K562 (cell line): ENCODE results near the gene SLC26A1. TPM values are rescaled to one million over a fixed set of nuclear protein-coding genes. Genes with fewer than 3 reads are reported as not detected.
A peak's percentile ranks its signal among the peaks of the same experiment; 100 is the strongest.

Experiments
- ATAC-seq: fragments of 200-7000 bp; cut with Tn5 transposase; 3 replicates; pipeline ENCODE4 v1.9.1; 2020; ENCODE audit warnings: moderate library complexity
- BruUV-seq: library from RNA; stranded (reverse); fragments of 400-500 nt; replicated peaks from 2 replicates; lab custom pipeline; 2021; lab: Mats Ljungman, UMichigan
- CTCF ChIA-PET: fragments of 300-600 bp; formaldehyde crosslinking; extraction: SDS; loops from one replicate; lab custom pipeline; 2021; ENCODE audit warnings: low intra/inter-chr PET ratio; lab: Yijun Ruan, JAX
- POLR2A ChIA-PET: fragments of 300-600, 350-650 bp; sonication (Branson Sonifier 250); formaldehyde crosslinking; extraction: SDS; loops from one replicate; lab custom pipeline; 2021; ENCODE audit warnings: antibody characterized with exemption, inconsistent platforms; lab: Yijun Ruan, JAX
- DNase-seq, 4 experiments: peaks; one replicate each; pipeline versions ENCODE4 v3.0.0 to v3.0.0-alpha.2; 2011 to 2018; ENCODE audit warnings: low spot score in 3 of 4, mixed read lengths in 3 of 4; ENCODE audit errors: extremely low read depth in 1 of 4
- FAIRE-seq: peaks from 2 replicates; lab custom pipeline; 2011; peaks lifted over from hg19 to GRCh38; lab: Jason Lieb, UNC
- H2AFZ ChIP-seq: 2 replicates; pipeline ENCODE4 v1.6.0; 2011; ENCODE audit warnings: low read depth, low read length, control low read depth, inconsistent platforms
- H3K27ac ChIP-seq: fragments of 200-600 bp; 3 replicates; pipeline ENCODE4 v1.8.0; 2011; ENCODE audit warnings: low read depth, mild to moderate bottlenecking, control low read depth, inconsistent platforms, low read length, moderate library complexity, mixed read lengths; ENCODE audit errors: extremely low read depth
- H3K27me3 ChIP-seq, 2 experiments: fragments of 300-600 bp in 1 of 2; 2 replicates in 1 of 2; 3 replicates in 1 of 2; pipeline versions ENCODE4 v1.6.0 to v1.8.0; 2011; ENCODE audit warnings: inconsistent platforms in 2 of 2, low read length in 2 of 2, mild to moderate bottlenecking in 1 of 2, mixed read lengths in 1 of 2, moderate library complexity in 1 of 2; ENCODE audit not compliant: control insufficient read depth in 2 of 2, insufficient read depth in 2 of 2
- H3K36me3 ChIP-seq: fragments of 300-600 bp; 3 replicates; pipeline ENCODE4 v1.8.0; 2011; ENCODE audit warnings: mild to moderate bottlenecking, low read length, inconsistent platforms; ENCODE audit not compliant: control insufficient read depth, insufficient read depth
- H3K4me1 ChIP-seq, 2 experiments: fragments of 200-600 bp in 1 of 2; replicated peaks in 1 of 2; 2 replicates in 1 of 2; 3 replicates in 1 of 2; pipeline versions ENCODE4 v1.5.1 to v1.8.0; 2011; ENCODE audit warnings: inconsistent platforms in 2 of 2, low read length in 2 of 2, mild to moderate bottlenecking in 1 of 2, mixed read lengths in 1 of 2, moderate library complexity in 1 of 2; ENCODE audit not compliant: control insufficient read depth in 2 of 2, insufficient read depth in 2 of 2
- H3K4me2 ChIP-seq: 2 replicates; pipeline ENCODE4 v1.6.1; 2011; ENCODE audit warnings: low read length, control low read depth, inconsistent platforms, mixed read lengths; ENCODE audit not compliant: insufficient read depth
- H3K4me3 ChIP-seq: fragments of 200-600 bp; sonication (generic), shearing (Covaris generic); 2 replicates; pipeline ENCODE4 v1.5.1; 2016; ENCODE audit warnings: control low read depth, inconsistent platforms
- H3K79me2 ChIP-seq: fragments of 200-600 bp; 3 replicates; pipeline ENCODE4 v1.8.0; 2011; ENCODE audit warnings: low read length, inconsistent platforms; ENCODE audit not compliant: control insufficient read depth, insufficient read depth
- H3K9ac ChIP-seq, 2 experiments: 2 replicates each; pipeline versions ENCODE4 v1.6.0 to v1.6.1; 2011; ENCODE audit warnings: low read depth in 2 of 2, low read length in 2 of 2, control low read depth in 1 of 2, inconsistent platforms in 1 of 2, mild to moderate bottlenecking in 1 of 2, mixed read lengths in 1 of 2; ENCODE audit not compliant: insufficient read depth in 1 of 2
- H3K9me1 ChIP-seq: one replicate; pipeline ENCODE4 v1.6.0; 2011; ENCODE audit warnings: inconsistent platforms, mild to moderate bottlenecking, low read length, moderate library complexity; ENCODE audit not compliant: control insufficient read depth, insufficient read depth
- H3K9me3 ChIP-seq: replicated peaks from 2 replicates; pipeline ENCODE4 v1.5.1; 2011; ENCODE audit warnings: low read depth, low read length, inconsistent platforms; ENCODE audit not compliant: control insufficient read depth, insufficient read depth
- H4K20me1 ChIP-seq: replicated peaks from 2 replicates; pipeline ENCODE4 v1.6.1; 2011; ENCODE audit warnings: low read length, inconsistent platforms, mixed read lengths; ENCODE audit not compliant: control insufficient read depth, insufficient read depth
- BRF2 ChIP-seq: IDR thresholded peaks from 3 replicates; pipeline ENCODE4 v1.6.1; 2011; ENCODE audit warnings: borderline replicate concordance, mild to moderate bottlenecking; ENCODE audit not compliant: insufficient read length, insufficient read depth
- CXXC5 ChIP-seq: fragments of 250-450 bp; sonication (Bioruptor Pico); IDR thresholded peaks from 2 replicates; pipeline ENCODE4 v1.8.0; 2022; ENCODE audit warnings: inconsistent platforms, mild to moderate bottlenecking, moderate library complexity
- EGR1 ChIP-seq: fragments of 450-650 bp; conservative IDR thresholded peaks from 2 replicates; pipeline ENCODE4 v1.6.1; 2017; ENCODE audit warnings: mild to moderate bottlenecking
- MIER1 ChIP-seq: fragments of 450-650 bp; IDR thresholded peaks from 2 replicates; pipeline ENCODE4 v1.6.1; 2016; ENCODE audit warnings: antibody characterized with exemption, mild to moderate bottlenecking, low read depth
- MYNN ChIP-seq, 2 experiments: sonication (generic); formaldehyde crosslinking in 1 of 2; IDR thresholded peaks; 2 replicates each; pipeline versions ENCODE4 v1.5.0 to v1.6.1; 2016 to 2020; ENCODE audit warnings: antibody characterized with exemption in 1 of 2, missing genetic modification reagents in 1 of 2
- ZBTB9 ChIP-seq: fragments of 450-650 bp; formaldehyde crosslinking; IDR thresholded peaks from 2 replicates; pipeline ENCODE4 v1.4.0; 2020; ENCODE audit warnings: mild to moderate bottlenecking, moderate library complexity
- ZNF592 ChIP-seq: fragments of 450-650 bp; IDR thresholded peaks from 2 replicates; pipeline ENCODE4 v1.6.1; 2017; ENCODE audit warnings: antibody characterized with exemption, mild to moderate bottlenecking
- WGBS: fragments of 100-300 bp; shearing (Covaris generic); methylation state at CpG from one replicate; pipeline ENCODE4 v1.1.6; 2016; ENCODE audit warnings: low coverage, mixed read lengths; ENCODE audit not compliant: insufficient coverage; ENCODE audit errors: missing lambda C conversion rate; 5-methylcytosine and 5-hydroxymethylcytosine counted together
- in situ Hi-C: fragments of 300-500 bp; cut with MboI; formaldehyde crosslinking; loops from 4 replicates; pipeline ENCODE4 v1.15.0; 2018; ENCODE audit warnings: inconsistent platforms, mixed read lengths
- intact Hi-C: fragments of 100-400 bp; cut with micrococcal nuclease; formaldehyde crosslinking; loops from 2 replicates; pipeline ENCODE4 v1.14.2; 2022
- polyA plus RNA-seq, 8 experiments: library from polyadenylated mRNA; depleted of rRNA in 4 of 8; stranded (reverse) in 5 of 8; unstranded in 3 of 8; fragments of >200 nt; fragmentation: Nextera tagmentation in 2 of 8; fragmentation: Illumina TruSeq in 1 of 8; extraction: Ambion mirVana in 2 of 8; extraction: Trizol in 1 of 8; gene quantifications; 2 replicates each; pipeline versions ENCODE4 v1.2.1 to v1.2.3, GENCODE V29; 2011 to 2014; ENCODE audit warnings: inconsistent platforms in 1 of 8, missing spikeins in 1 of 8
- total RNA-seq, 7 experiments: library from RNA; depleted of rRNA in 6 of 7; stranded (reverse); fragments of >200 nt in 6 of 7; fragmentation: Illumina TruSeq in 2 of 7; extraction: Trizol in 2 of 7; gene quantifications; 2 replicates each; pipeline versions ENCODE4 v1.2.1 to v1.2.3, GENCODE V29; 2011 to 2021; ENCODE audit warnings: low replicate concordance in 1 of 7
- TF ChIP-seq, protein P1 (sequence below): sonication (generic); formaldehyde crosslinking; IDR thresholded peaks from 2 replicates; pipeline ENCODE4 v1.8.1; 2023; ENCODE audit warnings: mild to moderate bottlenecking, missing genetic modification reagents
- TF ChIP-seq, protein P2 (sequence below): sonication (generic); formaldehyde crosslinking; IDR thresholded peaks from 2 replicates; pipeline ENCODE4 v1.8.0; 2022; ENCODE audit warnings: mild to moderate bottlenecking, missing genetic modification reagents, borderline replicate concordance

SLC26A1 gene
- total and polyA plus RNA-seq, 9 of the 15 experiments (the other 6 are each of a cell fraction or from before 2014, with no cell fraction given), result 0.11 to 4.2 (median 0.95) TPM

- no TSS peak for BruUV-seq
- intact Hi-C loops (loop anchor here (10.0 kb wide), 1 partner anchor 48 kb away; the partner anchor contains the start of gene SLC26A1), in situ Hi-C loops (no loop called here)
- ChIA-PET POLR2A (no interaction called here), CTCF (no interaction called here)
- FAIRE-seq (peak; percentile 15), ATAC-seq (no peak), DNase-seq (no peak)
- H3K79me2 ChIP-seq, result no peaks in the 10 kb centered on the region
- no peaks in the 10 kb centered on the region for H3K9me3 ChIP-seq
- H3K9ac ChIP-seq, result peak overlapping the region in 1 of 2 experiments; percentile 90; a peak in 1 of 4 replicates
- no peaks in the 10 kb centered on the region for H3K36me3 ChIP-seq
- H4K20me1 ChIP-seq, result no peaks in the 10 kb centered on the region
- H3K9me1 ChIP-seq, result no peaks in the 10 kb centered on the region
- H3K27me3 ChIP-seq, result peaks cover 0 to 4% of the 10 kb centered on the region in 2 experiments; a peak in 2 of 5 replicates
- 60% methylated on average over 1 of the region's 17 CpGs for WGBS
- H3K27ac ChIP-seq, result peak overlapping the region; percentile 68; the same call in 2 of the 3 replicates
- H2AFZ ChIP-seq, result no peak overlapping the region
- no peak overlapping the region for H3K4me2 ChIP-seq
- no peak overlapping the region for H3K4me3 ChIP-seq
- H3K4me1 ChIP-seq, result peaks cover 50 to 83% of the 10 kb centered on the region in 2 experiments
- TF ChIP-seq CXXC5 (CRISPR knock-in tag) (no peak), BRF2 (no peak), EGR1 (peak; percentile 98), ZBTB9 (CRISPR knock-in tag) (no peak), MIER1 (no peak), ZNF592 (no peak), MYNN (IDR thresholded peaks at IDR 0.05) (peak; percentile 62), MYNN (CRISPR knock-in tag; IDR thresholded peaks at IDR 0.05) (no peak)
- TF ChIP-seq, protein P1, sequence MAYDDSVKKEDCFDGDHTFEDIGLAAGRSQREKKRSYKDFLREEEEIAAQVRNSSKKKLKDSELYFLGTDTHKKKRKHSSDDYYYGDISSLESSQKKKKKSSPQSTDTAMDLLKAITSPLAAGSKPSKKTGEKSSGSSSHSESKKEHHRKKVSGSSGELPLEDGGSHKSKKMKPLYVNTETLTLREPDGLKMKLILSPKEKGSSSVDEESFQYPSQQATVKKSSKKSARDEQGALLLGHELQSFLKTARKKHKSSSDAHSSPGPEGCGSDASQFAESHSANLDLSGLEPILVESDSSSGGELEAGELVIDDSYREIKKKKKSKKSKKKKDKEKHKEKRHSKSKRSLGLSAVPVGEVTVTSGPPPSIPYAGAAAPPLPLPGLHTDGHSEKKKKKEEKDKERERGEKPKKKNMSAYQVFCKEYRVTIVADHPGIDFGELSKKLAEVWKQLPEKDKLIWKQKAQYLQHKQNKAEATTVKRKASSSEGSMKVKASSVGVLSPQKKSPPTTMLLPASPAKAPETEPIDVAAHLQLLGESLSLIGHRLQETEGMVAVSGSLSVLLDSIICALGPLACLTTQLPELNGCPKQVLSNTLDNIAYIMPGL (CRISPR knock-in tag), result no peak
- TF ChIP-seq, protein P2, sequence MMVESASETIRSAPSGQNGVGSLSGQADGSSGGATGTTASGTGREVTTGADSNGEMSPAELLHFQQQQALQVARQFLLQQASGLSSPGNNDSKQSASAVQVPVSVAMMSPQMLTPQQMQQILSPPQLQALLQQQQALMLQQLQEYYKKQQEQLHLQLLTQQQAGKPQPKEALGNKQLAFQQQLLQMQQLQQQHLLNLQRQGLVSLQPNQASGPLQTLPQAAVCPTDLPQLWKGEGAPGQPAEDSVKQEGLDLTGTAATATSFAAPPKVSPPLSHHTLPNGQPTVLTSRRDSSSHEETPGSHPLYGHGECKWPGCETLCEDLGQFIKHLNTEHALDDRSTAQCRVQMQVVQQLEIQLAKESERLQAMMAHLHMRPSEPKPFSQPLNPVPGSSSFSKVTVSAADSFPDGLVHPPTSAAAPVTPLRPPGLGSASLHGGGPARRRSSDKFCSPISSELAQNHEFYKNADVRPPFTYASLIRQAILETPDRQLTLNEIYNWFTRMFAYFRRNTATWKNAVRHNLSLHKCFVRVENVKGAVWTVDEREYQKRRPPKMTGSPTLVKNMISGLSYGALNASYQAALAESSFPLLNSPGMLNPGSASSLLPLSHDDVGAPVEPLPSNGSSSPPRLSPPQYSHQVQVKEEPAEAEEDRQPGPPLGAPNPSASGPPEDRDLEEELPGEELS (CRISPR knock-in tag), result no peak
These were observed 49.3 kb upstream of the SLC26A1 start for GRCh38 chr4:1042352-1043055.
